Caco-2 (cell line): Measurements from ENCODE around the gene SCAMP1. TPM values are rescaled to one million over a fixed set of nuclear protein-coding genes. Genes with fewer than 3 reads are reported as not detected.

Experiments
- BruUV-seq: library from RNA; stranded (reverse); fragments of 400-500 nt; replicated peaks from 2 replicates; lab custom pipeline; 2021; lab: Mats Ljungman, UMichigan
- CTCF ChIA-PET: fragments of 300-600 bp; sonication (Branson Sonifier 250); formaldehyde crosslinking; loops from one replicate; lab custom pipeline; 2022; ENCODE audit warnings: antibody characterized with exemption; lab: Charles Lee
- POLR2A ChIA-PET: fragments of 300-600 bp; sonication (Branson Sonifier 250); formaldehyde crosslinking; loops from one replicate; lab custom pipeline; 2022; ENCODE audit warnings: antibody characterized with exemption; lab: Charles Lee
- DNase-seq, 2 experiments: peaks; one replicate each; pipeline versions ENCODE4 v3.0.0 to v3.0.0-alpha.2; 2020 to 2022
- H3K27me3 ChIP-seq: replicated peaks from 2 replicates; pipeline ENCODE4 v1.6.0; 2011; ENCODE audit warnings: low read length; ENCODE audit not compliant: control insufficient read depth, insufficient read depth
- H3K36me3 ChIP-seq: 2 replicates; pipeline ENCODE4 v1.5.1; 2011; ENCODE audit warnings: low read length; ENCODE audit not compliant: control insufficient read depth, insufficient read depth
- H3K4me1 ChIP-seq: fragments of 250-450 bp; sonication (Bioruptor Pico); 2 replicates; pipeline ENCODE4 v1.5.1; 2020; ENCODE audit warnings: mild to moderate bottlenecking
- H3K4me3 ChIP-seq: 2 replicates; pipeline ENCODE4 v1.5.1; 2011; ENCODE audit warnings: low read depth, mild to moderate bottlenecking, control low read depth, low read length
- H3K9me3 ChIP-seq: fragments of 250-450 bp; sonication (Bioruptor Pico); 2 replicates; pipeline ENCODE4 v1.5.1; 2020; ENCODE audit warnings: mild to moderate bottlenecking, moderate library complexity
- H3K27ac Mint-ChIP-seq: one replicate; pipeline ENCODE4 v1.8.0; 2022; ENCODE audit warnings: mixed read lengths; ENCODE audit not compliant: unreplicated experiment
- H3K27me3 Mint-ChIP-seq: one replicate; pipeline ENCODE4 v1.8.0; 2022; ENCODE audit warnings: mixed read lengths; ENCODE audit not compliant: insufficient read depth, unreplicated experiment
- H3K36me3 Mint-ChIP-seq: one replicate; pipeline ENCODE4 v1.8.0; 2022; ENCODE audit warnings: mild to moderate bottlenecking, mixed read lengths; ENCODE audit not compliant: insufficient read depth, unreplicated experiment
- H3K4me1 Mint-ChIP-seq: one replicate; pipeline ENCODE4 v1.8.0; 2022; ENCODE audit warnings: low read depth, mixed read lengths; ENCODE audit not compliant: unreplicated experiment
- H3K4me3 Mint-ChIP-seq: one replicate; pipeline ENCODE4 v1.8.0; 2022; ENCODE audit warnings: mild to moderate bottlenecking, moderate library complexity, mixed read lengths; ENCODE audit not compliant: unreplicated experiment
- H3K9me3 Mint-ChIP-seq: one replicate; pipeline ENCODE4 v1.8.0; 2022; ENCODE audit warnings: mixed read lengths; ENCODE audit not compliant: unreplicated experiment
- intact Hi-C: fragments of 100-400 bp; cut with micrococcal nuclease; formaldehyde crosslinking; loops from one replicate; pipeline ENCODE4 v1.10.0; 2022; ENCODE audit not compliant: unreplicated experiment
- total RNA-seq: library from RNA; stranded (reverse); gene quantifications from 2 replicates; pipeline ENCODE4 v1.2.3, GENCODE V29; 2022
- TF ChIP-seq, protein P1 (sequence below), 2 experiments: fragments of 200-600 bp in 1 of 2; IDR thresholded peaks; 1 replicate in 1 of 2; 2 replicates in 1 of 2; pipeline versions ENCODE4 v1.5.1 to v1.8.0; 2011 to 2022; ENCODE audit warnings: antibody characterized with exemption in 1 of 2, control low read depth in 1 of 2, inconsistent platforms in 1 of 2, low read depth in 1 of 2, low read length in 1 of 2, mild to moderate bottlenecking in 1 of 2, moderate library complexity in 1 of 2; ENCODE audit not compliant: insufficient read depth in 1 of 2, severe bottlenecking in 1 of 2, unreplicated experiment in 1 of 2

Gene SCAMP1
- total RNA-seq, 1 experiment from 2014 or later = 21.3 TPM

- Mint-ChIP-seq H3K9me3 (no peaks in the 10 kb centered on the region), H3K36me3 (peaks cover 50% of the 10 kb centered on the region), H3K4me3 (no peak overlapping the region), H3K27ac (no peak overlapping the region), H3K4me1 (peaks cover 44% of the 10 kb centered on the region), H3K27me3 (no peaks in the 10 kb centered on the region)
- no peak overlapping the region for H3K4me3 ChIP-seq
- TF ChIP-seq, protein P1, sequence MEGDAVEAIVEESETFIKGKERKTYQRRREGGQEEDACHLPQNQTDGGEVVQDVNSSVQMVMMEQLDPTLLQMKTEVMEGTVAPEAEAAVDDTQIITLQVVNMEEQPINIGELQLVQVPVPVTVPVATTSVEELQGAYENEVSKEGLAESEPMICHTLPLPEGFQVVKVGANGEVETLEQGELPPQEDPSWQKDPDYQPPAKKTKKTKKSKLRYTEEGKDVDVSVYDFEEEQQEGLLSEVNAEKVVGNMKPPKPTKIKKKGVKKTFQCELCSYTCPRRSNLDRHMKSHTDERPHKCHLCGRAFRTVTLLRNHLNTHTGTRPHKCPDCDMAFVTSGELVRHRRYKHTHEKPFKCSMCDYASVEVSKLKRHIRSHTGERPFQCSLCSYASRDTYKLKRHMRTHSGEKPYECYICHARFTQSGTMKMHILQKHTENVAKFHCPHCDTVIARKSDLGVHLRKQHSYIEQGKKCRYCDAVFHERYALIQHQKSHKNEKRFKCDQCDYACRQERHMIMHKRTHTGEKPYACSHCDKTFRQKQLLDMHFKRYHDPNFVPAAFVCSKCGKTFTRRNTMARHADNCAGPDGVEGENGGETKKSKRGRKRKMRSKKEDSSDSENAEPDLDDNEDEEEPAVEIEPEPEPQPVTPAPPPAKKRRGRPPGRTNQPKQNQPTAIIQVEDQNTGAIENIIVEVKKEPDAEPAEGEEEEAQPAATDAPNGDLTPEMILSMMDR (IDR thresholded peaks at IDR 0.05; ENCODE audit: insufficient read depth in 1 of 2, low read depth in 1 of 2, low read length in 1 of 2, severe bottlenecking in 1 of 2, unreplicated experiment in 1 of 2) = no peak
- no TSS peak for BruUV-seq
- ChIA-PET CTCF (interaction anchor here (1.1 kb wide), 1 partner anchor 37 kb away, joined by 3 read pairs; no protein-coding TSS in a partner anchor), POLR2A (no interaction called here)
- peaks cover 32% of the 10 kb centered on the region for H3K4me1 ChIP-seq
- no peaks in the 10 kb centered on the region for H3K27me3 ChIP-seq
- intact Hi-C loops = no loop called here
- no peaks in the 10 kb centered on the region; the same call in 1 of the 2 replicates for H3K36me3 ChIP-seq
- H3K9me3 ChIP-seq = no peaks in the 10 kb centered on the region
- no peak for DNase-seq
These were observed 135.4 kb downstream of the SCAMP1 start for GRCh38 chr5:78495800-78496199.

- Mint-ChIP-seq H3K27ac (no peak overlapping the region), H3K36me3 (peaks cover 50% of the 10 kb centered on the region), H3K9me3 (no peaks in the 10 kb centered on the region), H3K27me3 (no peaks in the 10 kb centered on the region), H3K4me1 (peaks cover 48% of the 10 kb centered on the region), H3K4me3 (no peak overlapping the region)
- Histone ChIP-seq H3K9me3 (no peaks in the 10 kb centered on the region), H3K4me3 (no peak overlapping the region), H3K27me3 (no peaks in the 10 kb centered on the region), H3K4me1 (peaks cover 32% of the 10 kb centered on the region), H3K36me3 (no peaks in the 10 kb centered on the region; the same call in 1 of the 2 replicates)
- no TSS peak for BruUV-seq
- POLR2A ChIA-PET = no interaction called here
- DNase-seq = no peak
- intact Hi-C loops = no loop called here
- CTCF ChIA-PET = interaction anchor here (1.1 kb wide), 1 partner anchor 37 kb away, joined by 3 read pairs; no protein-coding TSS in a partner anchor
- TF ChIP-seq, protein P1 (IDR thresholded peaks at IDR 0.05; ENCODE audit: insufficient read depth in 1 of 2, low read depth in 1 of 2, low read length in 1 of 2, severe bottlenecking in 1 of 2, unreplicated experiment in 1 of 2) = no peak
These were observed 136.0 kb downstream of the SCAMP1 start for GRCh38 chr5:78496373-78496772.

DNA sequence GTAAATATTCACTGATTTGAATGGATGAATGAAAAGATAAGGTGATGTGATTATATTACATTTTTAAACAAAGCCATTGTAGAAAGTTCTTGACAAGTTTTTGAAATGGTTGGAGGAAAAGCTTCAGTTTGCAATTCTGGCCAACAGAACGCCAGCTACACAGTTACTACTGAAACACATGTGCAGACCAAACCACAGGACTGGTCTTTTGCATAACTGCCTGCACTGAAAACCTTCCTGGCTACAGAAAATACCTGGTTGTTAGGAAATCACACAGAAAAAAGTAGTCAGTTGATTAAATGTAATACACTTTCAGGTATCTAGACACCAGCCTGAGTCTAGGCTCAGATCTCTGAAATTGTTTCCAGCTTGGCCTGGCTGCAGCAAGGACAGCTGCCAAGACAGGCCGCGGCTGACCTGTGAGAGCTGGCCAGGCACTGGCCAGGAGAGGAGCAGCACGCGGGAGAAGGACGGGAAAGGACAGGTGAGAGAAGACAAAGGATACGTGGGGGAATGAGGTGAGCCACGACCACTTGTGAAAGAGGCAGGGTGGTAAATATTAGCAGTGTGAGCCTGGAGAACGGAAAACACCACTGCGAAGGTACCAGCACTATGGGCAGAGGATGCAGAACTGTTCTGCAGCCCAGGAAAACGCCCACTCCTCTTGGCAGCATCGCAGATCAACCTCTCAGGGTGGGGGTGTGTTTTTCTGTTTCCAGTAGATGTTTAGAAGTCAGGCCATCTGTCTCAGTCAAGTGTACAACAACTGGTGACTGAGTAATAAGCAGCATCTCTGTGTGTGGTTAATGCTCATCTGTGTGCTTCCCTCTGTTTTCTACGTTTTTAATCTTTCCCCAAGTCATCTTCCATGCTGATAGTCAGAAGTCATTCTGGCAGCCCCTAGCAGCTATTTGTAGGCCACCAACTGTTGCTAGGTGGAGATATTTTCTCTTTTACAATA, 137.4 kb downstream of the SCAMP1 start:
- H3K27me3 Mint-ChIP-seq = no peaks in the 10 kb centered on the region
- H3K36me3 ChIP-seq = no peaks in the 10 kb centered on the region; the same call in 1 of the 2 replicates
- TF ChIP-seq, protein P1 (IDR thresholded peaks at IDR 0.05; ENCODE audit: insufficient read depth in 1 of 2, low read depth in 1 of 2, low read length in 1 of 2, severe bottlenecking in 1 of 2, unreplicated experiment in 1 of 2) = no peak
- BruUV-seq = no TSS peak
- intact Hi-C loops = loop anchor here (2.0 kb wide), 1 partner anchor 107 kb away; no protein-coding TSS in a partner anchor
- H3K27ac Mint-ChIP-seq = no peak overlapping the region
- no peaks in the 10 kb centered on the region for H3K27me3 ChIP-seq
- no peak overlapping the region for H3K4me3 Mint-ChIP-seq
- DNase-seq = no peak
- no peaks in the 10 kb centered on the region for H3K9me3 Mint-ChIP-seq
- H3K9me3 ChIP-seq = no peaks in the 10 kb centered on the region
- POLR2A ChIA-PET = no interaction called here
- H3K36me3 Mint-ChIP-seq = peaks cover 43% of the 10 kb centered on the region
- CTCF ChIA-PET = no interaction called here
- H3K4me3 ChIP-seq = no peak overlapping the region
- H3K4me1 ChIP-seq = peaks cover 32% of the 10 kb centered on the region
- peaks cover 55% of the 10 kb centered on the region for H3K4me1 Mint-ChIP-seq
